Thoracic aorta (tissue), 2 donors: ENCODE results near the gene SH3PXD2B. TPM values are rescaled to one million over a fixed set of nuclear protein-coding genes. Genes with fewer than 3 reads are reported as not detected.

Source experiments
- ATAC-seq: fragments of 150-250 bp; one replicate; pipeline ENCODE4 v1.8.0; 2017; ENCODE audit warnings: low read depth; ENCODE audit not compliant: insufficient number of reproducible peaks, low FRiP score
- DNase-seq: peaks from one replicate; pipeline ENCODE4 v3.0.0-alpha.2; 2020; ENCODE audit warnings: low spot score
- H3K27ac ChIP-seq, 2 donors: fragments of 200-600 bp; sonication (generic); 1 replicate in 1 of 2; 2 replicates in 1 of 2; pipeline ENCODE4 v1.5.1; 2016; ENCODE audit warnings: mild to moderate bottlenecking in 2 of 2, moderate library complexity in 2 of 2
- H3K27me3 ChIP-seq: fragments of 200-600 bp; sonication (generic); replicated peaks from 2 replicates; pipeline ENCODE4 v1.6.0; 2016; ENCODE audit warnings: mild to moderate bottlenecking; ENCODE audit not compliant: insufficient read depth
- H3K36me3 ChIP-seq: fragments of 200-600 bp; sonication (generic); one replicate; pipeline ENCODE4 v1.5.1; 2016
- H3K4me1 ChIP-seq, 2 donors: fragments of 200-600 bp; sonication (generic); 1 replicate in 1 of 2; 2 replicates in 1 of 2; pipeline versions ENCODE4 v1.5.1 to v1.6.0; 2016; ENCODE audit warnings: low read depth in 2 of 2, mild to moderate bottlenecking in 1 of 2; ENCODE audit not compliant: control insufficient read depth in 1 of 2
- H3K4me3 ChIP-seq: fragments of 200-600 bp; sonication (generic); 2 replicates; pipeline ENCODE4 v1.5.1; 2016; ENCODE audit warnings: mild to moderate bottlenecking
- H3K9me3 ChIP-seq: fragments of 200-600 bp; sonication (generic); 2 replicates; pipeline ENCODE4 v1.5.1; 2016
- total RNA-seq, 2 donors: library from RNA; depleted of rRNA; stranded (reverse); fragments of >200 nt; gene quantifications; one replicate each; pipeline versions ENCODE4 v1.1.0 to v1.2.3, GENCODE V29; 2016
- TF ChIP-seq, protein P1 (sequence below): fragments of 200-600 bp; sonication (generic); IDR thresholded peaks from one replicate; pipeline ENCODE4 v1.5.1; 2019; ENCODE audit warnings: antibody characterized with exemption

The SH3PXD2B gene
- total RNA-seq, 2 donors from 2014 or later: 31.4 to 42.0 TPM

DNA sequence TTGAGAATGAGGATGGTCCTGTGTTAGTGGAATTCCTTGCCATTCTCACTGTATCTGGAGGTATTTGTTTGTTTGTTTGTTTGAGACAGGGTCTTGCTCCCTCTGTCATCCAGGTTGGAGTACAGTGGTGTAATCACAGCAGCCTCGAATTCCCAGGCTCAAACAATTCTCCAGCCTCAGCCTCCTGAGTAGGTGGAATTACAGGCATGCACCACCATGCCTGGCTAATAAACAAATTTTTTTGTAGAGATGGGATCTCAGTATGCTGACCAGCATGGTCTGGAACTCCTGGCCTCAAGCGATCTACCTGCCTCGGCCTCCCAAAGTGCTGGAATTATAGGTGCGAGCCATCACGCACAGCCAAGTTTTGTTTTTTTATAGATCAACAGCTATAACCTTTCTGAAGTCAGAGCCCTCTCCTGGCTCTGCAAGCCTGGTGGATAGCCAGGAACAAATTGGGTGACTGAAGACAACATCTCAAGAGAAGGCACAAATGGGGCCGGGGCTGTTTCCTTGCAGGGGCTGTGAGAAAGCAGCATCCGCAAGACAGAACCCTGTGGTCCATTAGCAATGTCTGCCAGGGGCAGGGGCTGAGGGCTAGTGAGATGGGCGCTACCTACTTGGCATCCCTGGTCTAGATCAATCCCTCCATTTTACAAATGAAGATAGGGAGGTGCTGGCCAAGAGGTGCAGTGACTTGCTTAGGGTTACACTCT is 18.8 kb downstream of the SH3PXD2B start:
- Histone ChIP-seq H3K27me3 (no peaks in the 10 kb centered on the region), H3K27ac (no peak overlapping the region), H3K36me3 (no peaks in the 10 kb centered on the region), H3K4me1 (peaks cover 16 to 31% of the 10 kb centered on the region in 2 donors), H3K9me3 (no peaks in the 10 kb centered on the region), H3K4me3 (no peak overlapping the region)
- TF ChIP-seq, protein P1, sequence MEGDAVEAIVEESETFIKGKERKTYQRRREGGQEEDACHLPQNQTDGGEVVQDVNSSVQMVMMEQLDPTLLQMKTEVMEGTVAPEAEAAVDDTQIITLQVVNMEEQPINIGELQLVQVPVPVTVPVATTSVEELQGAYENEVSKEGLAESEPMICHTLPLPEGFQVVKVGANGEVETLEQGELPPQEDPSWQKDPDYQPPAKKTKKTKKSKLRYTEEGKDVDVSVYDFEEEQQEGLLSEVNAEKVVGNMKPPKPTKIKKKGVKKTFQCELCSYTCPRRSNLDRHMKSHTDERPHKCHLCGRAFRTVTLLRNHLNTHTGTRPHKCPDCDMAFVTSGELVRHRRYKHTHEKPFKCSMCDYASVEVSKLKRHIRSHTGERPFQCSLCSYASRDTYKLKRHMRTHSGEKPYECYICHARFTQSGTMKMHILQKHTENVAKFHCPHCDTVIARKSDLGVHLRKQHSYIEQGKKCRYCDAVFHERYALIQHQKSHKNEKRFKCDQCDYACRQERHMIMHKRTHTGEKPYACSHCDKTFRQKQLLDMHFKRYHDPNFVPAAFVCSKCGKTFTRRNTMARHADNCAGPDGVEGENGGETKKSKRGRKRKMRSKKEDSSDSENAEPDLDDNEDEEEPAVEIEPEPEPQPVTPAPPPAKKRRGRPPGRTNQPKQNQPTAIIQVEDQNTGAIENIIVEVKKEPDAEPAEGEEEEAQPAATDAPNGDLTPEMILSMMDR: no peak
- ATAC-seq (no peak), DNase-seq (no peak)

DNA sequence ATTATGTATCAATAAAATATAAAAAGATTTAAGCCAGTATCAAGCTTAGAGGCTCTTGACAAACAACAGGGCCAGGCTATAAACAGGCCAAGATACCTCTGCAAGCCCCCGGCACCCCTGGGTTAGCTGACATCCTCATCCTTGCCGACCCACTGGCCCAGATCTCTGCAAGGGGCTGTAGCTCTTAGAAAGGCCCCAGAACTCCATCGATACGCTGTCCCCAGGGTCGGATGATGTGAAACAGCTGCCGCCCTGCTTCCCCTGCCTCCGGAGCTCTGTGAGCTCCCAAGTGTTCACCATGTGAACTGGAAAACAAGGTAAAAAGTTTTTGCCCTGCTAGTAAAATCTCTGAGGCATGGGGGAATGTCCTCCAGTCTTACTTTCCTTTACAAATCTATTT is 20.1 kb downstream of the SH3PXD2B start:
- peaks cover 16 to 27% of the 10 kb centered on the region in 2 donors for H3K4me1 ChIP-seq
- H3K36me3 ChIP-seq: no peaks in the 10 kb centered on the region
- H3K27me3 ChIP-seq: no peaks in the 10 kb centered on the region
- no peak for DNase-seq
- no peaks in the 10 kb centered on the region for H3K9me3 ChIP-seq
- no peak overlapping the region for H3K4me3 ChIP-seq
- H3K27ac ChIP-seq: no peak overlapping the region
- ATAC-seq: no peak
- TF ChIP-seq, protein P1: no peak

DNA sequence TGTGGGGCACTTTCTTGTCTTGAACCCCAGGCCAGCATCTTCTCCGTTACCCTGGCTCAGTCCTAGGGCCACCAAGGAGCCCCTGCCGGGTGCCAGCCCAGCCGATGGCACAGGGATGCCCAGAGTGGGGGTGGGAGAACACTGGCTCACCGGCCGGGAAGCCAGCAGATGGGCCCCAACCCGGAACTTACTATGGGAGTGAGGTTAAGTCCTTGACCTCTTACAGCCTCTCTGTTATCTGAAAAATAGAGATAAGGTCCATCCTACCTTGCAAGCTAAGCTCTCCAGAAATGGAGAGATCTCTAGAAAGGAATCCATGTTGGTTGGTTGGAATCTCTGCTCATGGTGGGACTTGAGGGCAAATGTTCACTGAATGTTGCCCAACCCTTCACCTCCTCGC is 20.8 kb downstream of the SH3PXD2B start:
- DNase-seq: no peak
- ATAC-seq: no peak
- Histone ChIP-seq H3K27me3 (no peaks in the 10 kb centered on the region), H3K27ac (no peak overlapping the region), H3K9me3 (no peaks in the 10 kb centered on the region), H3K4me3 (no peak overlapping the region), H3K4me1 (peaks cover 15 to 25% of the 10 kb centered on the region in 2 donors), H3K36me3 (no peaks in the 10 kb centered on the region)
- TF ChIP-seq, protein P1: no peak

DNA sequence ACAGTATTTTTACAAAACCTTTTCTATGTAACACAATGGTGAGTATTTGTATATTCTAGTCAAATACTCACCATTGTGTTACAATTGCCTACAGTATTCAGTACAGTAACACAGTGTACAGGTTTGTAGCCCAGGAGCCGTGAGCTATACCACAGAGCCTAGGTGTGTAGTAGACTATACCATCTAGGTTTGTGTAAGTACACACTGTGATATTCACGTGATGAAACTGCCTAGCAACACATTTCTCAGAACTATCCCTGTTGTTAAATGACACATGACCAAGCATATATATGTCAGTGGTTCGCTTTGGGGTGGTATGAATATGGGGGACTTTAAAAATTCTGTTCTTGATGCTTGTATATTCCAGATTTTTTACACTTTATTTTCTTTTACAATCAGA is 21.3 kb downstream of the SH3PXD2B start:
- TF ChIP-seq, protein P1: no peak
- Histone ChIP-seq H3K27ac (no peak overlapping the region), H3K36me3 (no peaks in the 10 kb centered on the region), H3K27me3 (no peaks in the 10 kb centered on the region), H3K4me3 (no peak overlapping the region), H3K4me1 (peaks cover 11 to 21% of the 10 kb centered on the region in 2 donors), H3K9me3 (no peaks in the 10 kb centered on the region)
- DNase-seq: no peak
- ATAC-seq: no peak

DNA sequence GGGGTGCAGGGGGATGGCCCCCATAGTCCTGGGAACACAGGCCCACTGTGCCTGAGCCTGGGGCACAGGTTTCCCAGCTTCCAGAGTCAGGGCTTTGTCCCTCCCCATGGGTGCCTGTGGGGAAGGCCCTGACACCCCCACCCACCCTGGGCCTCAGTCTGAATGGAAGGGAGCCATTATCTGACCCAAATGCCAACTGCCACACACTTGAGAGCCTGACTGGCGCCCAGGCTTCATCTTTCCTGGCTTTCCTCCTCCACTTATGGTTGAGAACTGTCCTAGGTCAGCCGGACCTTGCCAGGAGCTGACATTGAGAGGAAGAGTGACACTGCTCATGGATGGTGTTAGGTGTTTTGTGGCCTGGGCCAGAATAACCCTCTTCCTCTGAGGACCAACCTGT is 24.0 kb downstream of the SH3PXD2B start:
- H3K4me1 ChIP-seq: peaks cover 6 to 16% of the 10 kb centered on the region in 2 donors
- ATAC-seq: no peak

More for the DNA sequence above, 24.0 kb downstream of the SH3PXD2B start:
- TF ChIP-seq, protein P1: no peak
- Histone ChIP-seq H3K36me3 (no peaks in the 10 kb centered on the region), H3K27me3 (no peaks in the 10 kb centered on the region), H3K9me3 (no peaks in the 10 kb centered on the region), H3K27ac (no peak overlapping the region), H3K4me3 (no peak overlapping the region)
- no peak for DNase-seq
